Esophagus squamous epithelium (tissue), 4 donors: ENCODE results near the gene MEIKIN.

ENCODE experiments used
- CTCF ChIP-seq, 6 experiments: fragments of 450-650 bp in 4 of 6; fragments of 200-600 bp in 2 of 6; sonication (generic) in 2 of 6; IDR thresholded peaks; one replicate each; pipeline ENCODE4 v1.5.1; 2016 to 2019; ENCODE audit warnings: antibody characterized with exemption in 6 of 6, mild to moderate bottlenecking in 4 of 6, moderate library complexity in 4 of 6
- POLR2A ChIP-seq, 4 donors: fragments of 450-650 bp; IDR thresholded peaks; one replicate each; pipeline ENCODE4 v1.6.1; 2017; ENCODE audit warnings: antibody characterized with exemption in 4 of 4, mild to moderate bottlenecking in 4 of 4, moderate library complexity in 3 of 4

GRCh38 chr5:131977212-131977604 is 31.7 kb upstream of the MEIKIN start:
- no peak for TF ChIP-seq CTCF (IDR thresholded peaks at IDR 0.05)
- no peak for TF ChIP-seq POLR2A (IDR thresholded peaks at IDR 0.05)
